GM12878 (cell line): ENCODE measurements around the gene UBALD2. TPM values are rescaled to one million over a fixed set of nuclear protein-coding genes. Genes with fewer than 3 reads are reported as not detected.

Source experiments
- ATAC-seq: fragments of 200-7000 bp; cut with Tn5 transposase; 3 replicates; pipeline ENCODE4 v1.9.1; 2020; ENCODE audit warnings: mild to moderate bottlenecking, moderate library complexity
- BruUV-seq: library from RNA; stranded (reverse); fragments of 400-500 nt; replicated peaks from 2 replicates; lab custom pipeline; 2021; lab: Mats Ljungman, UMichigan
- CTCF ChIA-PET: fragments of 300-600 bp; sonication (Branson Sonifier 250); formaldehyde crosslinking; extraction: SDS; loops from one replicate; lab custom pipeline; 2021; ENCODE audit warnings: inconsistent platforms; lab: Yijun Ruan, JAX
- POLR2A ChIA-PET: fragments of 350-600 bp; formaldehyde crosslinking; extraction: SDS; loops from one replicate; lab custom pipeline; 2021; ENCODE audit warnings: inconsistent platforms; lab: Charles Lee
- RAD21 ChIA-PET: fragments of 300-600 bp; sonication (Branson Sonifier 250); formaldehyde crosslinking; loops from one replicate; lab custom pipeline; 2023; ENCODE audit warnings: antibody characterized with exemption; ENCODE audit not compliant: unreplicated experiment; lab: Charles Lee
- SMC1A ChIA-PET: fragments of 300-600 bp; sonication (Branson Sonifier 250); formaldehyde crosslinking; loops from one replicate; lab custom pipeline; 2023; ENCODE audit not compliant: unreplicated experiment, uncharacterized antibody; lab: Charles Lee
- DNase-seq: peaks from one replicate; pipeline ENCODE4 v3.0.0-alpha.2; 2011; ENCODE audit warnings: low read depth, low spot score
- FAIRE-seq: peaks from 3 replicates; lab custom pipeline; 2011; peaks lifted over from hg19 to GRCh38; lab: Jason Lieb, UNC
- H2AFZ ChIP-seq: 2 replicates; pipeline ENCODE4 v1.6.0; 2011; ENCODE audit warnings: low read depth, low read length, control low read depth; ENCODE audit not compliant: control insufficient read depth
- H3K27ac ChIP-seq: 2 replicates; pipeline ENCODE4 v1.5.1; 2011; ENCODE audit warnings: control low read depth; ENCODE audit not compliant: control insufficient read depth, insufficient read depth
- H3K27me3 ChIP-seq, 2 experiments: replicated peaks in 1 of 2; 2 replicates each; pipeline versions ENCODE4 v1.6.0 to v1.6.1; 2011; ENCODE audit warnings: low read length in 1 of 2; ENCODE audit not compliant: control insufficient read depth in 2 of 2, insufficient read depth in 2 of 2
- H3K36me3 ChIP-seq, 2 experiments: 2 replicates each; pipeline ENCODE4 v1.5.1; 2011; ENCODE audit warnings: low read length in 1 of 2; ENCODE audit not compliant: control insufficient read depth in 2 of 2, insufficient read depth in 2 of 2
- H3K4me1 ChIP-seq: 2 replicates; pipeline ENCODE4 v1.6.1; 2011; ENCODE audit warnings: mild to moderate bottlenecking, low read length, moderate library complexity, mixed read lengths; ENCODE audit not compliant: control insufficient read depth, insufficient read depth
- H3K4me2 ChIP-seq: 2 replicates; pipeline ENCODE4 v1.6.0; 2011; ENCODE audit warnings: control low read depth; ENCODE audit not compliant: control insufficient read depth, insufficient read depth
- H3K4me3 ChIP-seq: fragments of 200-600 bp; sonication (generic); 2 replicates; pipeline ENCODE4 v1.5.1; 2016
- H3K79me2 ChIP-seq: 2 replicates; pipeline ENCODE4 v1.6.0; 2011; ENCODE audit warnings: low read length; ENCODE audit not compliant: control insufficient read depth, insufficient read depth
- H3K9ac ChIP-seq: 2 replicates; pipeline ENCODE4 v1.8.0; 2011; ENCODE audit warnings: low read length, control low read depth, mixed read lengths; ENCODE audit not compliant: control insufficient read depth, insufficient read depth
- H3K9me3 ChIP-seq: replicated peaks from 3 replicates; pipeline ENCODE4 v1.5.1; 2011; ENCODE audit warnings: mild to moderate bottlenecking, low read length; ENCODE audit not compliant: control insufficient read depth, insufficient read depth
- H4K20me1 ChIP-seq: 2 replicates; pipeline ENCODE4 v1.6.0; 2011; ENCODE audit not compliant: control insufficient read depth, insufficient read depth
- EZH2 ChIP-seq: IDR thresholded peaks from 2 replicates; pipeline ENCODE4 v1.6.1; 2012; ENCODE audit warnings: low read depth, mild to moderate bottlenecking, control low read depth, inconsistent platforms, low read length, borderline replicate concordance; ENCODE audit not compliant: control insufficient read depth
- MXI1 ChIP-seq: fragments of 150-350 bp; IDR thresholded peaks from 2 replicates; pipeline ENCODE4 v1.6.1; 2011; ENCODE audit warnings: low read depth, mild to moderate bottlenecking, inconsistent platforms, low read length, improper control_type of control experiment
- POLR2AphosphoS2 ChIP-seq: IDR thresholded peaks from 2 replicates; pipeline ENCODE4 v1.6.1; 2011; ENCODE audit warnings: low read depth, mild to moderate bottlenecking, low read length, improper control_type of control experiment, moderate library complexity
- SUZ12 ChIP-seq: fragments of 200-600 bp; sonication (generic); IDR thresholded peaks from one replicate; pipeline ENCODE4 v1.6.1; 2018; ENCODE audit warnings: antibody characterized with exemption, mild to moderate bottlenecking; ENCODE audit not compliant: unreplicated experiment
- TBL1XR1 ChIP-seq: IDR thresholded peaks from 2 replicates; pipeline ENCODE4 v1.6.1; 2012; ENCODE audit warnings: low read depth, low read length, improper control_type of control experiment
- WGBS: methylation state at CpG from one replicate; pipeline ENCODE4 v1.1.6; 2016; ENCODE audit warnings: low lambda C conversion rate; ENCODE audit not compliant: insufficient replicate concordance, insufficient coverage; ENCODE audit errors: missing lambda C conversion rate; 5-methylcytosine and 5-hydroxymethylcytosine counted together
- in situ Hi-C: fragments of 300-500 bp; cut with MboI; formaldehyde crosslinking; loops from 9 replicates; pipeline ENCODE4 v1.14.3; 2018; ENCODE audit warnings: mixed read lengths
- intact Hi-C: fragments of 100-400 bp; cut with micrococcal nuclease; formaldehyde crosslinking; loops from one replicate; pipeline ENCODE4 v1.14.2; 2022; ENCODE audit not compliant: unreplicated experiment
- polyA plus RNA-seq, 11 experiments: library from polyadenylated mRNA; depleted of rRNA in 4 of 11; unstranded in 6 of 11; stranded (reverse) in 5 of 11; fragments of >200 nt; fragmentation: Nextera tagmentation in 4 of 11; fragmentation: Illumina TruSeq in 1 of 11; extraction: Ambion mirVana in 4 of 11; extraction: Trizol in 1 of 11; gene quantifications; 1 replicate in 1 of 11; 2 replicates in 10 of 11; pipeline versions ENCODE4 v1.2.1 to v1.2.3, GENCODE V29; 2011 to 2016; ENCODE audit warnings: inconsistent platforms in 2 of 11, missing spikeins in 2 of 11, low read depth in 1 of 11
- total RNA-seq, 4 experiments: library from RNA; depleted of rRNA in 3 of 4; stranded (reverse); fragments of >200 nt in 3 of 4; fragmentation: Illumina TruSeq in 1 of 4; extraction: Trizol in 1 of 4; gene quantifications; 2 replicates each; pipeline versions ENCODE4 v1.2.1 to v1.2.3, GENCODE V29; 2013 to 2021
- TF ChIP-seq, protein P1 (sequence below): IDR thresholded peaks from 2 replicates; pipeline ENCODE4 v1.6.1; 2012; ENCODE audit warnings: low read depth, low read length, improper control_type of control experiment

UBALD2 gene
- total and polyA plus RNA-seq, 10 of the 15 experiments (the other 5 are each of a cell fraction or from before 2014, with no cell fraction given): 2.8 to 165 (median 20.6) TPM

DNA sequence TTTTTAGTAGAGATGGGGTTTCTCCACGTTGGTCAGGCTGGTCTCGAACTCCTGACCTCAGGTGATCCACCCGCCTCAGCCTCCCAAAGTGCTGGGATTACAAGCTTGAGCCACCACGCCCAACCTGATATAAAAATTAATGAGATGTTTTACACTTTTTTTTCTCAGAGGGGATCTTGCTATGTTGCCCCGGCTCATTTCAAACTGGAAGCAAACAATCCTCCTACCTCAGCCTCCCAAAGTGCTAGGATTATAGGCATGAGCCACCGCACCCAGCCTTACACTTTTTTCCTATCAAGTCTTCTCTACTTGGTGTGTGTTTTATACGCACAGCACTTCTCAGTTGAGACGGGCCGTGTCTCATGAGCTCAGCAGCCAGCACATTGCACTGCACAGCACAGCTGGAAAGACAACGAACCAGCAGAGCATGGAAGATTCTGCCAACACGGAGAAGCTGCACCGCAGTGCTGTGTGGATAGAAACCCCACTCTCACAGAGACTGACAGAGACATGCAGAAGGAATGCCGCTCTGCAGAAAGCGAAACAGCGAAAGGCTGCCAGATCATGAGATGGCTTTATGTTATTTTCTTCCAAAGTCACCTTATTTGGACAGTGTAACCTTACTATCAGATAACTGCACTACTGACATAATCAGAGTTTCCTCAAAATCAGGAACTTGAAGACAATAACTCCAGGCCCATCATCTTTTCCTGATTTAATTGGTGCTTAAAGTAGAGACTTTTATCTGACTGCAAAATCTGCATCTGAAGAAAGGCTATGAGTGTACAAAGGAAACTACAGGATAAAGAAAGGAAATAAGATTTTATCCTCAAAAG lies 49.5 kb downstream of the UBALD2 start:
- ChIA-PET RAD21 (no interaction called here), CTCF (no interaction called here), POLR2A (interaction anchor here (0.6 to 0.7 kb wide), 4 partner anchors 41 to 693 kb away, joined by 4 to 6 read pairs (median 5); no protein-coding TSS in a partner anchor), SMC1A (no interaction called here)
- Histone ChIP-seq H3K27ac (no peak overlapping the region), H3K79me2 (no peaks in the 10 kb centered on the region), H4K20me1 (no peaks in the 10 kb centered on the region), H3K9ac (no peak overlapping the region), H3K9me3 (no peaks in the 10 kb centered on the region), H3K36me3 (peaks cover 3 to 6% of the 10 kb centered on the region in 2 experiments), H3K27me3 (no peaks in the 10 kb centered on the region), H3K4me1 (no peaks in the 10 kb centered on the region), H2AFZ (no peak overlapping the region), H3K4me3 (no peak overlapping the region), H3K4me2 (no peak overlapping the region)
- 94% methylated on average over 15 of the region's 15 CpGs for WGBS
- TF ChIP-seq TBL1XR1: no peak
- no peak for TF ChIP-seq POLR2AphosphoS2
- TF ChIP-seq EZH2: no peak
- TF ChIP-seq, protein P1, sequence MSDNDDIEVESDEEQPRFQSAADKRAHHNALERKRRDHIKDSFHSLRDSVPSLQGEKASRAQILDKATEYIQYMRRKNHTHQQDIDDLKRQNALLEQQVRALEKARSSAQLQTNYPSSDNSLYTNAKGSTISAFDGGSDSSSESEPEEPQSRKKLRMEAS: no peak
- no peak for TF ChIP-seq MXI1
- TF ChIP-seq SUZ12: no peak
- intact Hi-C loops: no loop called here
- ATAC-seq: no peak
- in situ Hi-C loops: no loop called here
- DNase-seq: no peak
- FAIRE-seq: no peak
- BruUV-seq: no TSS peak
